ENCODE results near the gene PEX5. TPM values are rescaled to one million over a fixed set of nuclear protein-coding genes. Genes with fewer than 3 reads are reported as not detected.

PEX5 gene
- total RNA-seq, 3 donors from 2014 or later (not counting 1 experiment from before 2014, with no cell fraction given) = 20.3 to 23.3 (median 22.0) TPM

- Histone ChIP-seq H3K27me3 (ENCODE audit: control insufficient read depth, insufficient read depth, low read length) (no peaks in the 10 kb centered on the region), H3K4me3 (ENCODE audit: low read length) (no peak overlapping the region), H3K36me3 (ENCODE audit: control insufficient read depth, insufficient read depth, low read length) (peaks cover 71% of the 10 kb centered on the region), H3K27ac (ENCODE audit: low read length) (no peak overlapping the region), H3K9me3 (ENCODE audit: control insufficient read depth, insufficient read depth, low read length) (no peaks in the 10 kb centered on the region), H3K4me1 (ENCODE audit: control insufficient read depth, insufficient read depth, low read length) (no peaks in the 10 kb centered on the region)
- no peak for ATAC-seq
- H3K27me3 Mint-ChIP-seq (ENCODE audit: low read depth in 2 of 2) = no peaks in the 10 kb centered on the region
- H3K4me3 Mint-ChIP-seq = no peak overlapping the region
- H3K27ac Mint-ChIP-seq = no peak overlapping the region
- intact Hi-C loops (cut with micrococcal nuclease) = no loop called here
- WGBS (ENCODE audit: insufficient coverage) = 96% methylated on average over 11 of the region's 12 CpGs
- no peaks in the 10 kb centered on the region for H3K9me3 Mint-ChIP-seq
- H3K4me1 Mint-ChIP-seq = no peaks in the 10 kb centered on the region
- TF ChIP-seq CTCF (IDR thresholded peaks at IDR 0.05) = no peak
- no peak for DNase-seq
- peaks cover 3% of the 10 kb centered on the region for H3K36me3 Mint-ChIP-seq
These were observed 34.5 kb upstream of the PEX5 start for GRCh38 chr12:7154901-7155470.

GRCh38 chr12:7155471-7156034, 33.9 kb upstream of the PEX5 start:
- DNase-seq (no peak), ATAC-seq (peak in 1 of 3 donors; percentile 25)
- no peak overlapping the region for H3K4me3 ChIP-seq (ENCODE audit: low read length)
- no peak overlapping the region for H3K4me3 Mint-ChIP-seq
- H3K27ac ChIP-seq (ENCODE audit: low read length) = no peak overlapping the region
- peaks cover 65% of the 10 kb centered on the region for H3K36me3 ChIP-seq (ENCODE audit: control insufficient read depth, insufficient read depth, low read length)
- intact Hi-C loops (cut with micrococcal nuclease) = no loop called here
- no peak for TF ChIP-seq CTCF (IDR thresholded peaks at IDR 0.05)
- H3K27me3 ChIP-seq (ENCODE audit: control insufficient read depth, insufficient read depth, low read length) = no peaks in the 10 kb centered on the region
- H3K4me1 Mint-ChIP-seq = peaks cover 0 to 3% of the 10 kb centered on the region in 2 donors
- no peak overlapping the region for H3K27ac Mint-ChIP-seq
- no peaks in the 10 kb centered on the region for H3K9me3 ChIP-seq (ENCODE audit: control insufficient read depth, insufficient read depth, low read length)
- no peaks in the 10 kb centered on the region for H3K9me3 Mint-ChIP-seq
- no peaks in the 10 kb centered on the region for H3K4me1 ChIP-seq (ENCODE audit: control insufficient read depth, insufficient read depth, low read length)
- H3K27me3 Mint-ChIP-seq (ENCODE audit: low read depth in 2 of 2) = no peaks in the 10 kb centered on the region
- H3K36me3 Mint-ChIP-seq = no peaks in the 10 kb centered on the region
- WGBS (ENCODE audit: insufficient coverage) = 93% methylated on average over 8 of the region's 8 CpGs

- no peaks in the 10 kb centered on the region for H3K9me3 Mint-ChIP-seq
- TF ChIP-seq CTCF (IDR thresholded peaks at IDR 0.05) = no peak
- 94% methylated on average over 24 of the region's 24 CpGs for WGBS (ENCODE audit: insufficient coverage)
- peaks cover 0 to 5% of the 10 kb centered on the region in 2 donors for H3K4me1 Mint-ChIP-seq
- H3K4me3 Mint-ChIP-seq = no peak overlapping the region
- no peaks in the 10 kb centered on the region for H3K36me3 Mint-ChIP-seq
- Histone ChIP-seq H3K9me3 (ENCODE audit: control insufficient read depth, insufficient read depth, low read length) (no peaks in the 10 kb centered on the region), H3K4me1 (ENCODE audit: control insufficient read depth, insufficient read depth, low read length) (no peaks in the 10 kb centered on the region), H3K27me3 (ENCODE audit: control insufficient read depth, insufficient read depth, low read length) (no peaks in the 10 kb centered on the region), H3K4me3 (ENCODE audit: low read length) (no peak overlapping the region), H3K27ac (ENCODE audit: low read length) (no peak overlapping the region), H3K36me3 (ENCODE audit: control insufficient read depth, insufficient read depth, low read length) (peaks cover 56% of the 10 kb centered on the region)
- DNase-seq (no peak), ATAC-seq (no peak)
- no peak overlapping the region for H3K27ac Mint-ChIP-seq
- intact Hi-C loops (cut with micrococcal nuclease) = no loop called here
- H3K27me3 Mint-ChIP-seq (ENCODE audit: low read depth in 2 of 2) = no peaks in the 10 kb centered on the region
These were observed 33.0 kb upstream of the PEX5 start for GRCh38 chr12:7156259-7157197.

Data from natural killer cell (primary cell).